Erythroblast (primary cell): ENCODE measurements around the gene LARP4.
"Not testable (repeated sequence)": the region's sequence is repeated elsewhere in the genome, so short reads cannot be mapped to it uniquely, and the experiment has no call there.

Experiments
- GATA1 ChIP-seq: IDR thresholded peaks from 2 replicates; pipeline ENCODE4 v1.6.1; 2011; ENCODE audit warnings: low read depth, mild to moderate bottlenecking, control low read depth, low read length, moderate library complexity
- POLR2A ChIP-seq: IDR thresholded peaks from 2 replicates; pipeline ENCODE4 v1.6.1; 2011; ENCODE audit warnings: mild to moderate bottlenecking, low read length

- not testable (repeated sequence) for TF ChIP-seq POLR2A, GATA1
These were observed 49.0 kb downstream of the LARP4 start for GRCh38 chr12:50449671-50450070.
